Measurements from ENCODE around the gene SAXO1.

DNA sequence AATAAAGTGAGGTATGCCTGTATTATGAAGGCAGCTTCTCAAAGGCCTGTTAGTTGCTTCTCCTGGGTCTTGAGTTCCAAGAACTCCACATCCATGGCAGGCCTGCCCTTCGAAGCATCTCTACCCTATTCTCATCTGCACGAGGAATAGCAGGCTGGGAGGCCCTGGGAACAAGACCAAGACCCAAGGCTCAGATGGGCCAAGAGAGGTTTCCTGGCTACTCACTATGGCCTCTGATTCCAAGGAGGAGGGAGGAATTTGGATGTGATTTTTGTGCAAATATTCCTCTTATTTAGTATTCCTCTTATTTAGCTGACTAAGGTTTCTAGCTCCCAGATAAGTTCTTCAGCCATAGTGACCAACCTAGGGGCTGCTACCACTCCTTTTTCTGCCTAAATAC, 151.3 kb downstream of the SAXO1 start:
- TF ChIP-seq, protein P1, sequence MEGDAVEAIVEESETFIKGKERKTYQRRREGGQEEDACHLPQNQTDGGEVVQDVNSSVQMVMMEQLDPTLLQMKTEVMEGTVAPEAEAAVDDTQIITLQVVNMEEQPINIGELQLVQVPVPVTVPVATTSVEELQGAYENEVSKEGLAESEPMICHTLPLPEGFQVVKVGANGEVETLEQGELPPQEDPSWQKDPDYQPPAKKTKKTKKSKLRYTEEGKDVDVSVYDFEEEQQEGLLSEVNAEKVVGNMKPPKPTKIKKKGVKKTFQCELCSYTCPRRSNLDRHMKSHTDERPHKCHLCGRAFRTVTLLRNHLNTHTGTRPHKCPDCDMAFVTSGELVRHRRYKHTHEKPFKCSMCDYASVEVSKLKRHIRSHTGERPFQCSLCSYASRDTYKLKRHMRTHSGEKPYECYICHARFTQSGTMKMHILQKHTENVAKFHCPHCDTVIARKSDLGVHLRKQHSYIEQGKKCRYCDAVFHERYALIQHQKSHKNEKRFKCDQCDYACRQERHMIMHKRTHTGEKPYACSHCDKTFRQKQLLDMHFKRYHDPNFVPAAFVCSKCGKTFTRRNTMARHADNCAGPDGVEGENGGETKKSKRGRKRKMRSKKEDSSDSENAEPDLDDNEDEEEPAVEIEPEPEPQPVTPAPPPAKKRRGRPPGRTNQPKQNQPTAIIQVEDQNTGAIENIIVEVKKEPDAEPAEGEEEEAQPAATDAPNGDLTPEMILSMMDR (IDR thresholded peaks at IDR 0.05): no peak
- TF ChIP-seq POLR2A (IDR thresholded peaks at IDR 0.05): no peak

Measured in testis (tissue), 2 donors.